SK-N-SH treated with all-trans-retinoic acid at 6 μM for 48 hours (cell line): ENCODE measurements around the gene SLC37A2.

Experiments
- ESRRG ChIP-seq: fragments of 250-450 bp; sonication (Bioruptor Pico); IDR thresholded peaks from 2 replicates; pipeline ENCODE4 v1.6.1; 2021; ENCODE audit warnings: mild to moderate bottlenecking
- GLIS3 ChIP-seq: fragments of 250-450 bp; sonication (Bioruptor Pico); IDR thresholded peaks from 2 replicates; pipeline ENCODE4 v1.5.0; 2020; ENCODE audit warnings: mild to moderate bottlenecking, moderate library complexity
- ISL1 ChIP-seq: fragments of 250-450 bp; sonication (Bioruptor Pico); IDR thresholded peaks from 2 replicates; pipeline ENCODE4 v2.1.2; 2022; ENCODE audit warnings: mild to moderate bottlenecking, moderate library complexity
- PPARA ChIP-seq: fragments of 250-450 bp; sonication (Bioruptor Pico); IDR thresholded peaks from 2 replicates; pipeline ENCODE4 v1.5.0; 2020; ENCODE audit warnings: mild to moderate bottlenecking, borderline replicate concordance
- TCF4 ChIP-seq: fragments of 250-450 bp; sonication (Bioruptor Pico); IDR thresholded peaks from 2 replicates; pipeline ENCODE4 v1.8.0; 2021; ENCODE audit warnings: mild to moderate bottlenecking, moderate library complexity, borderline replicate concordance
- ZFP3 ChIP-seq: fragments of 250-450 bp; sonication (Bioruptor Pico); IDR thresholded peaks from 2 replicates; pipeline ENCODE4 v1.5.0; 2020; ENCODE audit warnings: mild to moderate bottlenecking, moderate library complexity
- ZFP30 ChIP-seq: fragments of 450-650 bp; formaldehyde crosslinking; IDR thresholded peaks from 2 replicates; pipeline ENCODE4 v1.5.0; 2022; ENCODE audit warnings: mild to moderate bottlenecking, moderate library complexity
- TF ChIP-seq, protein P1 (sequence below): fragments of 250-450 bp; sonication (Bioruptor Pico); IDR thresholded peaks from 2 replicates; pipeline ENCODE4 v1.8.0; 2020; ENCODE audit warnings: mild to moderate bottlenecking, moderate library complexity, borderline replicate concordance

DNA sequence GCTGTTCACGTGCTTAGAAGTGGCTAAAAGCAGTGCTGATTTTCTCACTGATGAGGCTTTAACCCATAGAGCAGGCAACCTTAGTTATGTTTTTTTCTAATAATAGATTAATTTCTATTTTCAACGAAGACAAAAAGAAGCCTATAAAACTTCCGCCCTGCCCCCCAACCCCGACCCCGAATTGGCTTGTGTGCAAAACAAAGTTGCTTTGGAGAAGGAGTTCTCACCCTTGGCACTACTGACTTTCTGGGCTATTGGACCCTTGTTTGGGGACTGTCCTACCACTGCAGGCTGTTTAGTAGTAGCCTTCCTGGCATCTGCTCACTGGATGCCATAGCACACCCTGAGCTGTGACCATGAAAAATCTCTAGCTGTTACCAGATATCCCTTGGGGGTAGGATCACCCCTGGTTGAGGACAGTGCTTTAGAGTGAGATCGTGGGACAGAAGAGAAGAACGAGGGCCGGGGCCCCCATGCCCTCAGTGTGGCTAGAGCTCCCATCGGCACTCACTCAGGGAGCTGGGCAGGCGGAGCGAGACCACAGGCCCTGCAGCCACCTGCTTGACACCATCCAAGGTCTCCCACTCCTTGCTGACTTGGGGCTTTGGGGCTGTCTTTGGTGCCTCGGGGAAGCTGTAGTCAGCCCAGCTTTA is 16.9 kb downstream of the SLC37A2 start:
- TF ChIP-seq PPARA (CRISPR knock-in tag) (no peak), ZFP30 (CRISPR knock-in tag) (no peak), ISL1 (no peak), GLIS3 (CRISPR knock-in tag) (no peak), ESRRG (CRISPR knock-in tag) (no peak), ZFP3 (CRISPR knock-in tag) (no peak), TCF4 (CRISPR knock-in tag) (no peak)
- TF ChIP-seq, protein P1, sequence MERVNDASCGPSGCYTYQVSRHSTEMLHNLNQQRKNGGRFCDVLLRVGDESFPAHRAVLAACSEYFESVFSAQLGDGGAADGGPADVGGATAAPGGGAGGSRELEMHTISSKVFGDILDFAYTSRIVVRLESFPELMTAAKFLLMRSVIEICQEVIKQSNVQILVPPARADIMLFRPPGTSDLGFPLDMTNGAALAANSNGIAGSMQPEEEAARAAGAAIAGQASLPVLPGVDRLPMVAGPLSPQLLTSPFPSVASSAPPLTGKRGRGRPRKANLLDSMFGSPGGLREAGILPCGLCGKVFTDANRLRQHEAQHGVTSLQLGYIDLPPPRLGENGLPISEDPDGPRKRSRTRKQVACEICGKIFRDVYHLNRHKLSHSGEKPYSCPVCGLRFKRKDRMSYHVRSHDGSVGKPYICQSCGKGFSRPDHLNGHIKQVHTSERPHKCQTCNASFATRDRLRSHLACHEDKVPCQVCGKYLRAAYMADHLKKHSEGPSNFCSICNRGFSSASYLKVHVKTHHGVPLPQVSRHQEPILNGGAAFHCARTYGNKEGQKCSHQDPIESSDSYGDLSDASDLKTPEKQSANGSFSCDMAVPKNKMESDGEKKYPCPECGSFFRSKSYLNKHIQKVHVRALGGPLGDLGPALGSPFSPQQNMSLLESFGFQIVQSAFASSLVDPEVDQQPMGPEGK (CRISPR knock-in tag) = no peak
